Measurements from ENCODE around the gene SPO11. TPM values are rescaled to one million over a fixed set of nuclear protein-coding genes. Genes with fewer than 3 reads are reported as not detected.

The SPO11 gene
- total and polyA plus RNA-seq, 9 of the 15 experiments (the other 6 are each of a cell fraction or from before 2014, with no cell fraction given), result not detected

DNA sequence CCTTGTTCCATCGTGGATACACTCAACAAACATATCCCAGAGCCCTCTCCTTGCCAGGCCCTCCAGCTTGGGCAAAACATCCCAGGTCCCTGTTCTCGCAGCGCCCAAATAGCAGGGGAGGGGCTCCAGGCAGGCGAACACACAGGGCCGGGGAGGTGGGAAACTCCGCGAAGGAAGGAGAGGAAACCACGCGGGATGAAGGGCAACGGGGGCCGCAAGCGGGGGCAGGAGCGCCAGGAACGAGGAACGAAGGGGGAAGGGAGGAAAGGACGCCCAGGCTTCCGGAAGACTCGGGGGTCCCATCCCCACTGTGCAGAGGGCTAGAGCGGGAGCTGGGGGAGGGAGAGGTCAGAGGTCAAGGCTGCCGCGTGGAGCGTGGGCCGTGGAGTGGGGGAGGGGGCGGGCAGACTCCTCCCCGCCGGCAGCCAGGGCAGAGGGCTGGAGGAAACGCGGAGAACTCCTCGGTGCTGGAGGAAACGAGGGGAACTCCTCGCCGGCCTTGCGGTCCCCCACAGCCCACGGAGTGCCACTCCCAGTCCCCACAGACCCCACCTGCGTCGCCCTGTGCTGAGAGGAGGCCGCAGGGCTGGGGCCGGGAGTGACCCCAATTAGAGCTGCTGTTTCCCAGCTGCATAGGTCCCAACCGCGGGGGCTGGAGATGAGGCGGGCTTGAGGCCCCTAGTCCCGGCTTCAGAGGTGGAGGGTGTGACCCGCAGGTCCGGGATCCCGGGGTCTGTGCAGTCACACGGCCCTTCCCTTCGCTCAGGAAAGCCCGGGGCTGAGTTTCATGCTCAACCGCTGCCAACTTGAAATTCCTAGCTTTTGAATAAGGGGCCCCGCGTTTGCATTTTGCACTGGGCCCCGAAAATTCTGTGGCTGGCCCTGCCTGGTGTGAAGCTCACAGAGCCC lies 60.3 kb downstream of the SPO11 start (continued):
- TF ChIP-seq ETV1 (tag; conservative IDR thresholded peaks at IDR 0.05; ENCODE audit: low read depth) (peak; percentile 45; the same call in 1 of the 2 replicates), CREM (IDR thresholded peaks at IDR 0.05; ENCODE audit: low read depth) (0 out of 2 replicates have a peak, but pooled peaks have one; percentile 38), GTF2E2 (tag; IDR thresholded peaks at IDR 0.05) (peak; percentile 76; the same call in 1 of the 2 replicates), HDGF (IDR thresholded peaks at IDR 0.05) (peak; percentile 85; the same call in 1 of the 2 replicates), E2F3 (CRISPR knock-in tag; IDR thresholded peaks at IDR 0.05) (0 out of 2 replicates have a peak, but pooled peaks have one; percentile 47), SMARCE1 (IDR thresholded peaks at IDR 0.05) (no peak; the same call in 1 of the 2 replicates), LARP7 (IDR thresholded peaks at IDR 0.05) (0 out of 2 replicates have a peak, but pooled peaks have one; percentile 48), CHD2 (IDR thresholded peaks at IDR 0.05; ENCODE audit: low read depth, low read length) (peak; percentile 52; the same call in 1 of the 2 replicates), ZKSCAN8 (CRISPR knock-in tag; IDR thresholded peaks at IDR 0.05) (no peak), ZNF589 (CRISPR knock-in tag; IDR thresholded peaks at IDR 0.05; ENCODE audit: low read depth) (peak; percentile 94), CHD1 (IDR thresholded peaks at IDR 0.05; ENCODE audit: low read length) (peak; percentile 77), HDAC1 (IDR thresholded peaks at IDR 0.05) (peak in 1 of 2 experiments; percentile 87; a peak in 2 of 4 replicates), POLR2G (IDR thresholded peaks at IDR 0.05; ENCODE audit: low read depth, low read length) (peak; percentile 79), NR2C2 (CRISPR knock-in tag; IDR thresholded peaks at IDR 0.05) (peak; percentile 94), NR2C2 (tag; IDR thresholded peaks at IDR 0.05) (peak; percentile 98)
- TF ChIP-seq, protein P1, sequence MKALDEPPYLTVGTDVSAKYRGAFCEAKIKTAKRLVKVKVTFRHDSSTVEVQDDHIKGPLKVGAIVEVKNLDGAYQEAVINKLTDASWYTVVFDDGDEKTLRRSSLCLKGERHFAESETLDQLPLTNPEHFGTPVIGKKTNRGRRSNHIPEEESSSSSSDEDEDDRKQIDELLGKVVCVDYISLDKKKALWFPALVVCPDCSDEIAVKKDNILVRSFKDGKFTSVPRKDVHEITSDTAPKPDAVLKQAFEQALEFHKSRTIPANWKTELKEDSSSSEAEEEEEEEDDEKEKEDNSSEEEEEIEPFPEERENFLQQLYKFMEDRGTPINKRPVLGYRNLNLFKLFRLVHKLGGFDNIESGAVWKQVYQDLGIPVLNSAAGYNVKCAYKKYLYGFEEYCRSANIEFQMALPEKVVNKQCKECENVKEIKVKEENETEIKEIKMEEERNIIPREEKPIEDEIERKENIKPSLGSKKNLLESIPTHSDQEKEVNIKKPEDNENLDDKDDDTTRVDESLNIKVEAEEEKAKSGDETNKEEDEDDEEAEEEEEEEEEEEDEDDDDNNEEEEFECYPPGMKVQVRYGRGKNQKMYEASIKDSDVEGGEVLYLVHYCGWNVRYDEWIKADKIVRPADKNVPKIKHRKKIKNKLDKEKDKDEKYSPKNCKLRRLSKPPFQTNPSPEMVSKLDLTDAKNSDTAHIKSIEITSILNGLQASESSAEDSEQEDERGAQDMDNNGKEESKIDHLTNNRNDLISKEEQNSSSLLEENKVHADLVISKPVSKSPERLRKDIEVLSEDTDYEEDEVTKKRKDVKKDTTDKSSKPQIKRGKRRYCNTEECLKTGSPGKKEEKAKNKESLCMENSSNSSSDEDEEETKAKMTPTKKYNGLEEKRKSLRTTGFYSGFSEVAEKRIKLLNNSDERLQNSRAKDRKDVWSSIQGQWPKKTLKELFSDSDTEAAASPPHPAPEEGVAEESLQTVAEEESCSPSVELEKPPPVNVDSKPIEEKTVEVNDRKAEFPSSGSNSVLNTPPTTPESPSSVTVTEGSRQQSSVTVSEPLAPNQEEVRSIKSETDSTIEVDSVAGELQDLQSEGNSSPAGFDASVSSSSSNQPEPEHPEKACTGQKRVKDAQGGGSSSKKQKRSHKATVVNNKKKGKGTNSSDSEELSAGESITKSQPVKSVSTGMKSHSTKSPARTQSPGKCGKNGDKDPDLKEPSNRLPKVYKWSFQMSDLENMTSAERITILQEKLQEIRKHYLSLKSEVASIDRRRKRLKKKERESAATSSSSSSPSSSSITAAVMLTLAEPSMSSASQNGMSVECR (CRISPR knock-in tag; IDR thresholded peaks at IDR 0.05), result peak; percentile 12; the same call in 1 of the 2 replicates
- TF ChIP-seq, protein P2, sequence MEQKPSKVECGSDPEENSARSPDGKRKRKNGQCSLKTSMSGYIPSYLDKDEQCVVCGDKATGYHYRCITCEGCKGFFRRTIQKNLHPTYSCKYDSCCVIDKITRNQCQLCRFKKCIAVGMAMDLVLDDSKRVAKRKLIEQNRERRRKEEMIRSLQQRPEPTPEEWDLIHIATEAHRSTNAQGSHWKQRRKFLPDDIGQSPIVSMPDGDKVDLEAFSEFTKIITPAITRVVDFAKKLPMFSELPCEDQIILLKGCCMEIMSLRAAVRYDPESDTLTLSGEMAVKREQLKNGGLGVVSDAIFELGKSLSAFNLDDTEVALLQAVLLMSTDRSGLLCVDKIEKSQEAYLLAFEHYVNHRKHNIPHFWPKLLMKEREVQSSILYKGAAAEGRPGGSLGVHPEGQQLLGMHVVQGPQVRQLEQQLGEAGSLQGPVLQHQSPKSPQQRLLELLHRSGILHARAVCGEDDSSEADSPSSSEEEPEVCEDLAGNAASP (IDR thresholded peaks at IDR 0.05), result no peak
- TF ChIP-seq, protein P3, sequence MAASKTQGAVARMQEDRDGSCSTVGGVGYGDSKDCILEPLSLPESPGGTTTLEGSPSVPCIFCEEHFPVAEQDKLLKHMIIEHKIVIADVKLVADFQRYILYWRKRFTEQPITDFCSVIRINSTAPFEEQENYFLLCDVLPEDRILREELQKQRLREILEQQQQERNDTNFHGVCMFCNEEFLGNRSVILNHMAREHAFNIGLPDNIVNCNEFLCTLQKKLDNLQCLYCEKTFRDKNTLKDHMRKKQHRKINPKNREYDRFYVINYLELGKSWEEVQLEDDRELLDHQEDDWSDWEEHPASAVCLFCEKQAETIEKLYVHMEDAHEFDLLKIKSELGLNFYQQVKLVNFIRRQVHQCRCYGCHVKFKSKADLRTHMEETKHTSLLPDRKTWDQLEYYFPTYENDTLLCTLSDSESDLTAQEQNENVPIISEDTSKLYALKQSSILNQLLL (CRISPR knock-in tag; IDR thresholded peaks at IDR 0.05; ENCODE audit: borderline replicate concordance), result no peak
- TF ChIP-seq, protein P4, sequence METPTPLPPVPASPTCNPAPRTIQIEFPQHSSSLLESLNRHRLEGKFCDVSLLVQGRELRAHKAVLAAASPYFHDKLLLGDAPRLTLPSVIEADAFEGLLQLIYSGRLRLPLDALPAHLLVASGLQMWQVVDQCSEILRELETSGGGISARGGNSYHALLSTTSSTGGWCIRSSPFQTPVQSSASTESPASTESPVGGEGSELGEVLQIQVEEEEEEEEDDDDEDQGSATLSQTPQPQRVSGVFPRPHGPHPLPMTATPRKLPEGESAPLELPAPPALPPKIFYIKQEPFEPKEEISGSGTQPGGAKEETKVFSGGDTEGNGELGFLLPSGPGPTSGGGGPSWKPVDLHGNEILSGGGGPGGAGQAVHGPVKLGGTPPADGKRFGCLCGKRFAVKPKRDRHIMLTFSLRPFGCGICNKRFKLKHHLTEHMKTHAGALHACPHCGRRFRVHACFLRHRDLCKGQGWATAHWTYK (CRISPR knock-in tag; IDR thresholded peaks at IDR 0.05), result peak; percentile 76; the same call in 1 of the 2 replicates
